GM19238 (cell line): ENCODE measurements around the gene TUBA8.
"Not testable (repeated sequence)": the region's sequence is repeated elsewhere in the genome, so short reads cannot be mapped to it uniquely, and the experiment has no call there.

ENCODE experiments used
- DNase-seq: peaks from one replicate; pipeline ENCODE4 v3.0.0; 2011; ENCODE audit warnings: low spot score; ENCODE audit not compliant: insufficient read length

The TUBA8 gene

DNA sequence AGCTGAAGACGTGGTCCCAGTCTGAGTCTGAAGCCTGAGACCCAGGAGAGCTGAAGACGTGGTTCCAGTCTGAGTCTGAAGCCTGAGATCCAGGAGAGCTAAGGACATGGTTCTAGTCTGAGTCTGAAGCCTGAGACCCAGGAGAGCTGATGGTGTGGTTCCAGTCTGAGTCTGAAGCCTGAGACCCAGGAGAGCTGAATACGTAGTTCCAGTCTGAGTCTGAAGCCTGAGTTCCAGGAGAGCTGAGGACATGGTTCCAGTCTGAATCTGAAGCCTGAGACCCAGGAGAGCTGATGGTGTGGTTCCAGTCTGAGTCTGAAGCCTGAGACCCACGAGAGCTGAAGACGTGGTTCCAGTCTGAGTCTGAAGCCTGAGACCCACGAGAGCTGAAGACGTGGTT is 4.6 kb upstream of the TUBA8 start:
- not testable (repeated sequence) for DNase-seq

DNA sequence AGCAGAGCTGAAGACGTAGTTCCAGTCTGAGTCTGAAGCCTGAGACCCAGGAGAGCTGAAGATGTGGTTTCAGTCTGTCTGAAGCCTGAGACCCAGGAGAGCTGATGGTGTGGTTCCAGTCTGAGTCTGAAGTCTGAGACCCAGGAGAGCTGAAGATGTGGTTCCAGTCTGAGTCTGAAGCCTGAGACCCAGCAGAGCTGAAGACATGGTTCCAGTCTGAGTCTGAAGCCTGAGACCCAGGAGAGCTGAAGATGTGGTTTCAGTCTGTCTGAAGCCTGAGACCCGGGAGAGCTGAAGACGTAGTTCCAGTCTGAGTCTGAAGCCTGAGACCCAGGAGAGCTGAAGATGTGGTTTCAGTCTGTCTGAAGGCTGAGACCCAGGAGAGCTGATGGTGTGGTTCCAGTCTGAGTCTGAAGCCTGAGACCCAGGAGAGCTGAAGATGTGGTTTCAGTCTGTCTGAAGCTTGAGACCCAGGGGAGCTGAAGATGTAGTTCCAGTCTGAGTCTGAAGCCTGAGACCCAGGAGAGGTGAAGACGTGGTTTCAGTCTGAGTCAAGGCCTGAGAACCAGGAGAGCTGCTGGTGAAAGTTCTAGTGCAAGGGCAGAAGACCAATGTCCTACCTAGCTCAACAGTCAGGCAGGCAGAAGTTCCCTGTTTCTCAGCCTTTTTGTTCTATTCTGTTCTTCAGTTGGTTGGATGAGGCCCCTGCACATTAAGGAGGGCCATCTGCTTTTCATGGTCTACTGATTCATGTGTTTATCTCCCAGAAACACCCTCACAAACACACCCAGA is 3.9 kb upstream of the TUBA8 start:
- DNase-seq: peak; percentile 35

- no peak for DNase-seq
Measured at GRCh38 chr22:18108187-18108586, 2.4 kb upstream of the TUBA8 start.

GRCh38 chr22:18109410-18110193 is 1.0 kb upstream of the TUBA8 start:
- no peak for DNase-seq

DNA sequence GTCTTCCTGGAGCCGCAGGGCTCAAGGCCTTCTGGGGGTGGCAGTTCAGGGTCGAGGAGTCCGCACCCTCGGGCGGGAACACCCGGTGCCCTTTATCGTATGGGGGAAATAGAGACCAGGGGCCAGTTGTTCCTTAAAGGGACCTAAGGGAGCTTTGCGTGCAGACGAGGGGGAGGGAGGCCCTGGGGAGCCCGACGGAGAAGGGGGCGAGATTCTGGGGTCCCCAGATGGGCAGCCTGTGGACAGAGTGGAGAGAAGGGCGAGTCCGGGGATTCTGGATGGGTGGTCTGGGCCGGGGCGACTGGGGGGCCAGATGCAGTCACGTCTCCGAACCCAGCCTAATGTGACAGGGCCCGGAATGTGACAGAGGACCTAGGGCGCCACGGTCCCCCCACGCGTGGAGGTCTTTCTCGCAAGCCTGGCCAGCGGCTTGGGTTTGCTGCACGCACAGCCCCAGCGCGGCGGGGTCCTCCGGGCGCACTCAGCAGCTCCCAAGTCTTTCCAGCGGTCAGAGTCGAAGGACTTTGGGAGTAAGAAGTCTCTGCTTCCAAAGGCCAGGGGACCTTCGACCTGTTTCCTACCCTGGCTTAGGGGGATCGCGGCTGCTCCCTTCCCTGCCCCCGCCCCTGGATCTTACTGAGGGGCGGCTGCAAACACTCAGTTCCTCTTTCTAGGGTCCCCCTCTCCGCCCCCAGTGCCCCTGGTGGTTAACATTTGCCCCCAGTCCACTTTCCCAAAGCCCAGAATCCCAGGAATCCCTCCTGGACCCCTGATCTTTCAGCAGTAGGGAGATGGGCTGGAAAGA is 547 bp downstream of the TUBA8 start:
- DNase-seq: no peak

GRCh38 chr22:18111759-18112330 is 1.2 kb downstream of the TUBA8 start:
- no peak for DNase-seq

- DNase-seq: no peak
Measured at GRCh38 chr22:18112440-18112839, 1.8 kb downstream of the TUBA8 start.

GRCh38 chr22:18113680-18114394 is 3.2 kb downstream of the TUBA8 start:
- DNase-seq: no peak

- DNase-seq: no peak
Measured at GRCh38 chr22:18114495-18114894, 3.9 kb downstream of the TUBA8 start.

GRCh38 chr22:18114976-18115652 is 4.5 kb downstream of the TUBA8 start:
- DNase-seq: no peak

- no peak for DNase-seq
Measured at GRCh38 chr22:18115906-18116371, 5.3 kb downstream of the TUBA8 start.

DNA sequence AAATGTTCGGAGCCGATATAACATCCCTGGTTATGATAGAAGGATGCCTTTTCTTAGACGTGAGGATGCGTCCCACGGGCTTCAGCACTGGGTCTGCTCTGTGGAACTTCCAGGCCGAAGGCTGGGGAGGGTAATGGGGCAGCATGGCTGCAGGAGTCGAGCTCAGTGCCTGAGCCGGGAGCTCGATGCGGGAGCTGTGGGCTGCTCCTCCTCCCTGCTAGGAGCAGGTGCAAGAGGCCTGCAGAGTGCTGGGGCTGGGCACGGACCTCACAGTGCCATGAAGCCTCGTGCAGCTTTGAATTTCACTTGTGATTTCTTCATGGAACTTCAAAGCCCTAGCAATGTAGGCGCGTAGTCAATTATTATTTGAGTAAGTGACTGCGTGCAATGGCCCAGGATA is 6.0 kb downstream of the TUBA8 start:
- DNase-seq: no peak

DNA sequence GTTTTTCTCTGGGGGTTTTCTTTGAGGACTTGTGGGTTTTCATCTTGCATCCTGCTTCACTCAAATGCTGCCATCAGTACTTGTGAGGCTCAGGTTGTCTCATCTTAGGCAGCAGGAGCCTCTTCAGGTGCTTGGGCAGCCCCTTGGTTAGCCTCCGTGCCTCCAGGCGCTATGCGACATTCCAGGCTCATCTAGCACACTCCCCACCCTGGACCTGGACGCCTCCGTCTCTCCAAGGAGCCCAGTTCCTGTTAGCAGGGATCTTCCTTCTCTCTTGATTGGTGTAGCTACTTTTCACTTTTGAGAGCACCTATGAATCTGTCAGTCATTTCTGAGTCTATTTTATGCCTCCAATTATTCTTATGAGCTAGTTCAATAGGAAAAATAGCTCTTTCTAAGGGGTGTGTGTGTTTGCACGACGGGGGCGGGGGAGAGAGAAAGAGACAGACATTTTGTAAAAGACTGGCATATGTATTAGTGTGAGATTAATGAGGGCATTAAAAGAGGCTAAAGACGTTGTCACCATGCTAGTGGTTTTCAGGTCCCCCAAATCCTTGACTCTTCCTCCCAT is 7.8 kb downstream of the TUBA8 start:
- no peak for DNase-seq

- DNase-seq: no peak
Measured at GRCh38 chr22:18119409-18120110, 9.0 kb downstream of the TUBA8 start.

DNA sequence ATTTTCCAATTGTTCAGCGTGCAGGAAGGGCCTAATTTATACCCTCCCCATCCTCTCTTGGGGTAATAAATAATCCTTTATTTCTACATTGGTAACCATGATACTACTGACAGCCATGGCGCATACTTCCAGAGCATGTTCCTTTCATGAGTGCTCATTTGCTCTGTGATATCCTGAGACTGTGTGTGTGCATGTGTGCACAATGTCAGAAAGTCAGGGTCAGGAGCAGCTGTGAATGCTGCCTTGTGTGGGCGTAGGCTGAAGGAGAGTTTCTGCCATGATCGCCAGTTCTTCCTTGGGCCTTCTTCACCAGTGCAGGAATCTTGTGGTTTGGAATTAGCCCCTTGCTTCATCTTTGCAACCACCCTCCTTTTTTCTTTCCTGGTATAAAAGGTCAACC is 10.2 kb downstream of the TUBA8 start:
- DNase-seq: no peak

DNA sequence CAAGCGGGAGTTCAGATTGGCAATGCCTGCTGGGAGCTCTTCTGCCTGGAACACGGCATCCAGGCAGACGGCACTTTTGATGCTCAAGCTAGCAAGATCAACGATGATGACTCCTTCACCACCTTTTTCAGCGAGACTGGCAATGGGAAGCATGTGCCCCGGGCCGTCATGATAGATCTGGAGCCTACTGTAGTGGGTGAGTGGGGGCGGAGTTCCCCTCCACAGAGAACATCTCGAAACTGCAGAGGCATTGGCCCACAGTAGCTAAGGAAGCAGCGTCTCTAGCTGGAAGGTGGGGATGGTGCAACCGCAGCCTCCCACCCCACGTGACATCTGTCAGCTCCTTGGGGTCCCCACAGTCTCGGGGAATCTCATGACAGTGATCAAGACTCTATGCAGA is 10.9 kb downstream of the TUBA8 start:
- DNase-seq: no peak

- no peak for DNase-seq
Measured at GRCh38 chr22:18121954-18122554, 11.4 kb downstream of the TUBA8 start.

DNA sequence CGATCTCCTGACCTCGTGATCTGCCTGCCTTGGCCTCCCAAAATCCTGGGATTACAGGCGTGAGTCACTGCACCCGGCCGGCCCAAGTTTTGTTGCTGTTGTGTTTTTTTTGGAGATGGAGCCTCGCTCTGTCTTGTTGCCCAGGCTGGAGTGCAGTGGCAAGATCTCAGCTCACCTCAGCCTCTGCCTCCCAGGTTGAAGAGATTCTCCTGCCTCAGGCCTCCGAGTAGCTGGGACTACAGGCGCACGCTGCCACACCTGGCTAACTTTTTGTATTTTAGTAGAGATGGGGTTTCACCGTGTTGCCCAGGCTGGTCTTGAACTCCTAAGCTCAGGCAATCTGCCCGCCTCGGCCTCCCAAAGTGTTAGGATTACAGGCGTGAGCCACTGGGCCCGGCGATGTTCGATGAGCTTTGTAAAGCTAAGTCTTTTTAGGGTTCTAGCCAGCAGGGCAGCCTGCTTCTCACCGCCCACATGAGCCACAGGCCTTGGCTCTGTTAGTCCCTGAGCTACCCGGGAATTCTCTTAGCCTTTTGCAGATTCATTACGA is 12.9 kb downstream of the TUBA8 start:
- not testable (repeated sequence) for DNase-seq

- DNase-seq: no peak
Measured at GRCh38 chr22:18126606-18127005, 16.0 kb downstream of the TUBA8 start.
